Stimulated activated CD4-positive, alpha-beta T cell treated with anti-CD3 and anti-CD28 coated beads, TNF-alpha, amount 100 ng/mL, for 1 hour (primary cell): ENCODE data around the gene NOBOX.
"Not testable (repeated sequence)": the region's sequence is repeated elsewhere in the genome, so short reads cannot be mapped to it uniquely, and the experiment has no call there.

Experiments used
- DNase-seq, 3 donors: peaks; one replicate each; pipeline ENCODE4 v3.0.0-alpha.2; 2020; ENCODE audit warnings: low read depth in 3 of 3, low spot score in 1 of 3

Gene NOBOX

DNA sequence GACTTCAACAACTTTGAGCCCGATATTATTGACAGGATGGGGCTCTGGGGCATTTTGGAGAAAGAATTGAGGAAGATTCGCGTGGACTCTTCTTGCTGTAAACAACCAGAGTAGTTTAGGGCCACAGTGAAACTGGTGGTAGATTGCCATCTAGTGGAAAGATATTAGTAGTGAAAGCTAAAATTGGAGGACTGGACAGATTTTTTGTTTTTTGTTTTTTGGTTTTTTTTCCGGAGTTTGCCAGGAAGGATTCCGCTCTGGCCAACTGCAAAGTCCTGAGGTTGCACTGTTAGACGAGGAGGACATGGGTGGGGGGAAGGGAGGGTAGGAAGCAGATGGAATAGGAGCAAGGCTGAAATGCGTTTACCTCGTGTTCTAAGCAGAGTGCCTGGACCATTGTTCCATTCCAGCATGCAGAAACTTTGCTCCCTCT, 11.7 kb downstream of the NOBOX start:
- no peak for DNase-seq

- no peak for DNase-seq
Measured at GRCh38 chr7:144391014-144391413, 12.5 kb downstream of the NOBOX start.

- no peak for DNase-seq
Measured at GRCh38 chr7:144390481-144390880, 13.0 kb downstream of the NOBOX start.

DNA sequence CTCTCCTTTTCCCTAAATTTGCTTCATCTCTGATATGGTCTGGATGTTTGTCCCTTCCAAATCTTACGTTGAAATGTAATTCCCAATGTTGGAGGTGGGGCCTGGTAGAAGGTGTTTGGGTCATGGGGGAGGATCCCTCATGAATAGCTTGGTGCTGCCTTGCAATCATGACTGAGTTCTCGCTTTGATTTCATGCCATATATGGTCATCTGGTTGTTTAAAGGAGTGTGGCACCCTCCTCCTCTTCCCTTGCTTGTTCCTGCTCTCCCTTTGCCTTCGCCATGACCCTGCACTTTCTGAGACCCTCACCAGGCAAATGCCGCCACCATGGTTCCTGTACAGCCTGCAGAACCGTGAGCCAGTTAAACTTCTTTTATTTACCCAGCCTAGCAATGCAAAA, 14.5 kb downstream of the NOBOX start:
- DNase-seq: no peak

GRCh38 chr7:144386741-144387140, 16.8 kb downstream of the NOBOX start:
- no peak for DNase-seq

GRCh38 chr7:144384555-144385245, 18.8 kb downstream of the NOBOX start:
- DNase-seq: peak in 1 of 3 donors; percentile 14

- DNase-seq: no peak
Measured at GRCh38 chr7:144384071-144384470, 19.4 kb downstream of the NOBOX start.

DNA sequence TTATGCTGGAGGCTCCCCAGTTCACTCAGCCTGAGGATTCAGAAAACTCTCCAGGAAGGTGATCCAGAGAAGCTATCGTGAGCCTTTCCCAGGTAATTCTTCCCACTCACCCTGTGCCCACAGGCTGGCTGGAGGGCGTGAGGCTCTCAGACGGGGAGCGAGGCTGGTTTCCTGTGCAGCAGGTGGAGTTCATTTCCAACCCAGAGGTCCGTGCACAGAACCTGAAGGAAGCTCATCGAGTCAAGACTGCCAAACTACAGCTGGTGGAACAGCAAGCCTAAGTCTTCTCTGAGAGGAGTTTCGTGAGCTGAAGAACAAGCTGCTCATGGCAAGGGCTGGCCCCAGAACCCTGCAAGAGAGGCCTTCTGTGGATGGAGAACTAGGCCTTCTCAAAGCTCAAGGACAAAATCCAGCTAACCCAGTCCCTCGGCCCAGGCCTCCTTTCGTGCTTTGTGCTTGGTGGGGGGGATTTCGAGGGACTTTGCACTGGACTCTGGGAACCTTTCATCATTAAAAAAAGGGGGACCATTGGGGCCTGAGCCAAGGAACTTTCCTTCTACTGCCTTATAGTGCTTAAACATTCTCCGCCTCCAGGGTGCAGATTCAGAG, 23.6 kb downstream of the NOBOX start:
- DNase-seq: no peak

DNA sequence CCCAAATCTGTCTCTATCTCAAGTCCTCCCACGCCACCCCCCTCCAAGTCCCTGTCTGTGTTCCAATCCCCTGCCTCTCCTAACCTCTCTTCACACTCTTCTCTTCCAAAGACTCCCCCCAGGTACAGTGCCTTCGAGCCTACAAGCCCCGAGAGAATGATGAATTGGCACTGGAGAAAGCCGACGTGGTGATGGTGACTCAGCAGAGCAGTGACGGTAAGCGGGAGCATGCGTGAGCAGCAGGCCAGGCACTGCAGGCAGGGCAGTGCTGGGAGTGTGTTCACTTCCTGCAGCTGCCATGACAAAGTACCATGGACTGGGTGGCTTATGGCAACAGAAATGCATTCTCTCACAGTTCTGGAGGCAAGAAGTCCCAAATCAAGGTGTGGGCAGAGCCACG, 24.8 kb downstream of the NOBOX start:
- DNase-seq: no peak

- not testable (repeated sequence) for DNase-seq
Measured at GRCh38 chr7:144369221-144369620, 34.3 kb downstream of the NOBOX start.

DNA sequence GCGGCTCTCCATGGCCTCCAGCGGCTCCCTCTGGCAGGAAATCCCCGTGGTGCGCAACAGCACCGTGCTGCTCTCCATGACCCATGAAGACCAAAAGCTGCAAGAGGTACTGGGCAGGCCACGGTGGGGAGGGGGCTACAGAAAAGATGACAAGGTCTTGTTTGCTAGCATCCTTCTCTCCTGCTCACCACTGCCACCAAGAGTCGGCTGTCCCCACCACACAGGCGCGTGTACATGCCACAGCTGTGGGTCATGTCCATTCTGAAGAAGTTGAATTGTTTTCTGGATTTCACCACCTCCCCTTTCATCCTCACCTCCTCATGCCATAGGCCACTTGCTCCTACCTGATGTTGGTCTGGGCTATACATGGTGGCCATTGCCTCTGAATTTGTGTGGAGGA, 36.2 kb downstream of the NOBOX start:
- not testable (repeated sequence) for DNase-seq

GRCh38 chr7:144365523-144365922, 38.0 kb downstream of the NOBOX start:
- DNase-seq: not testable (repeated sequence)

DNA sequence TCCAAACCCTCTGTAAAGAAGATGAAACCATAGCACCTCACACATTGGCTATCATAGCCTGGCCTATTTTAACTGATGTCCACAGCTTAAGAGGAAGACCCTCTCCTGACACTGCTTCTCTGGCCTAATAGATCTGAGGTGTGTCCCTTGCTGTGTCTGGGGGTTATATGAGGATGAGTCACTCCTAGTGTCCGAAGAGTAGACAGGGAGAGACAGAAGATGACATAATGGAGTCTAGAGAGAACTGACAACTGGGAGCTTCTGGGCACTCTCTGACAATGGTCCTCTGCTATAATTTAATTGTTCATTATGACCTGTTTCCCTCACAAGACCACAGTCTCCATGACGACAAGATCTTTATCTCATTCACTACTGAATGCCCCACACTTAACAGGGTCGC, 41.4 kb downstream of the NOBOX start:
- DNase-seq: not testable (repeated sequence)

GRCh38 chr7:144356860-144357259, 46.6 kb downstream of the NOBOX start:
- DNase-seq: not testable (repeated sequence)

DNA sequence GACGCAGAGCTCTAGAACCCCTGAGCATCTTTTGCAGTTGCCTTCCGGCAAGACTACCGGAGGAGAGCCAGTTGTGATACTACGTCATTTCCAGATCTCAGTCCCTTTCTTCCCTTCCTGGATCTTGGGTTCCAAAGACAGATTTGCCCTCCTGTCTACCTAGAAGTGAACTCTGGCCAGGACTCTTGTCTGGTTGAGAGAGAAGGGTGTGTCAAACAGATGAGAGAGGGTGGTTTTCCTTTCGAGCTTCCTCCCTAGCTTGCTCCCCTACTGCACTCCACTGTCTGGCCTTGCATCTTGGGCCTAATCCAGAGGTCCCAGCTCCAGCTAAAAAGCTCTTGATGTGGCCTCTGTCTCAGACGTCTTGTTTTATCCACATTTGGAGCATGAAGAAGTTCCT, 47.3 kb downstream of the NOBOX start:
- DNase-seq: not testable (repeated sequence)

- not testable (repeated sequence) for DNase-seq
Measured at GRCh38 chr7:144355176-144355822, 48.2 kb downstream of the NOBOX start, which contains the start of gene ARHGEF5. ARHGEF5 (plus strand) TSS chr7:144355402; CDS start chr7:144362670, 7,268 bp downstream.

- not testable (repeated sequence) for DNase-seq
Measured at GRCh38 chr7:144351667-144352066, 51.8 kb downstream of the NOBOX start.

- not testable (repeated sequence) for DNase-seq
Measured at GRCh38 chr7:144348625-144349024, 54.9 kb downstream of the NOBOX start.
